ENCODE results near the gene CCDC74A. TPM values are rescaled to one million over a fixed set of nuclear protein-coding genes. Genes with fewer than 3 reads are reported as not detected.
"Not testable (repeated sequence)": the region's sequence is repeated elsewhere in the genome, so short reads cannot be mapped to it uniquely, and the experiment has no call there.

Gene CCDC74A
- total RNA-seq: 0.35 TPM
- long read RNA-seq, partial matches to known transcripts: 0 of 5 reads
- long read RNA-seq, other reads (novel, unspliced or antisense): 2 of 5 reads

DNA sequence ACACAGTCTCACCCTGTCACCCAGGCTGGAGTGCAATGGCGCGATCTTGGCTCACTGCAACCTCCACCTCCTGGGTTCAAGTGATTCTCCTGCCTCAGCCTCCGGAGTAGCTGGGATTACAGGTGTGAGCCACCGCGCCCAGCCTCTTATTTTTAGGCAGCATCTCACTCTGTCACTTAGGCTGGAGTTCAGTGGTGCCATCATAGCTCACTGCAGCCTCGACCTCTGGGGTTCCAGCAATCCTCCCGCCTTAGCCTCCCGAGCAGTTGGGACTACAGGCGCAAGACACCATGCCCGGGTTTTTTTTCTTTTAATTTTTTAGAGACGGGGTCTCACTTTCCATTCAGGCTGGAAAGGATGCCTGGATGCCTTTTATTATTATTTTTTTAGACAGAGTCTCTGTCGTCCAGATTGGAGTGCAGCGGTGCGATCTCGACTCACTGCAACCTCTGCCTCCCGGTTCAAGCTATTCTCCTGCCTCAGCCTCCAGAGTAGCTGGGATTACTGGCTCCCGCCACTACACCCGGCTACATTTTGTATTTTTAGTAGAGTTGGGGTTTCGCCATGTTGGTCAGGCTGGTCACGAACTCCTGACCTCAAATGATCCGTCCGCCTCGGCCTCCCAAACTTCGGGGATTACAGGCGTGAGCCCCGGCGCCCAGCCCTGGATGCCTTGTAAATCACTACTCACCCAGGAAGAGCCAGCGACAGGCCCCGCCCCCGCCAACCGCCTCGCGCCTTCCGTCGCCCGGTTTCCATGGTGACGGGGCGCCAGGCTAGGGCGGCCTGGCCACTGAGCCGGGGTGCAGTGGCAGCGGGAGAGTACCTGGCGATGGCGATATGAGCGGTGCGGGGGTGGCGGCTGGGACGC, at the start of gene CCDC74A:
CCDC74A (plus strand) TSS at position 758 of the 871 bp plus-strand sequence; CDS start at position 841, 83 bp downstream.
- intact Hi-C loops (cut with DNase I): not testable (repeated sequence)
- ATAC-seq (ENCODE audit: poor library complexity) (peak; percentile 93), DNase-seq (peak; percentile 87)

DNA sequence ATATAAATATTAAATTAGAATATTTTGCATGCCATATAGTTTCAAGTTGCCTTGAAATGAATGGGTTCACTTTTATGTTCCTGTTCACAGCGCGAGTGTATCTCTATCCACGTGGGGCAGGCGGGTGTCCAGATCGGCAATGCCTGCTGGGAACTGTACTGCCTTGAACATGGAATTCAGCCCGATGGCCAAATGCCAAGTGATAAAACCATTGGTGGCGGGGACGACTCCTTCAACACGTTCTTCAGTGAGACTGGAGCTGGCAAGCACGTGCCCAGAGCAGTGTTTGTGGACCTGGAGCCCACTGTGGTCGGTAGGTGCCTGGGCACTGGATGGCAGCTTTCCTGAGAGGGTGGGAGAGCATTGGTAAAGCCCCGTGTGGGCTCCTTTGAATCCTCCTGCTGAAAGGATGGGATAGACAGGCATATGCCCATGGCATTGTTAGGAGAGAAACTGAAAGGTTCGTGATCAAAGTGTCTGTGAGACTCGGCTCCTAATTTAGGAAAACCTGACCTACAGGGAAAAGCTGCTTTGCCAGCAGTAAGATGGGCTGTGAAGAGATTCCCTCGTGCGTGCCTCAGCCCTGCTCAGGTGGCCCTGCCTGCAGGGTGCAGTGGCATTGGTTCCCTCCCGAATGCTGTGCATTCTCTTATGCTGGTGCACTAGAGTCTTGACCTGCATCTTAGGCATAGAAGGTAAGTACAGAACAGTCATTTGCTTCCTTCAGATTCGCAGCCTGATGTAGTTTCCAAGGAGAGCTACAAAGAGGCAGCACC, 49.4 kb upstream of the CCDC74A start:
- peak; percentile 89 for ATAC-seq (ENCODE audit: poor library complexity)
- intact Hi-C loops (cut with DNase I): not testable (repeated sequence)
- DNase-seq: peak; percentile 70

DNA sequence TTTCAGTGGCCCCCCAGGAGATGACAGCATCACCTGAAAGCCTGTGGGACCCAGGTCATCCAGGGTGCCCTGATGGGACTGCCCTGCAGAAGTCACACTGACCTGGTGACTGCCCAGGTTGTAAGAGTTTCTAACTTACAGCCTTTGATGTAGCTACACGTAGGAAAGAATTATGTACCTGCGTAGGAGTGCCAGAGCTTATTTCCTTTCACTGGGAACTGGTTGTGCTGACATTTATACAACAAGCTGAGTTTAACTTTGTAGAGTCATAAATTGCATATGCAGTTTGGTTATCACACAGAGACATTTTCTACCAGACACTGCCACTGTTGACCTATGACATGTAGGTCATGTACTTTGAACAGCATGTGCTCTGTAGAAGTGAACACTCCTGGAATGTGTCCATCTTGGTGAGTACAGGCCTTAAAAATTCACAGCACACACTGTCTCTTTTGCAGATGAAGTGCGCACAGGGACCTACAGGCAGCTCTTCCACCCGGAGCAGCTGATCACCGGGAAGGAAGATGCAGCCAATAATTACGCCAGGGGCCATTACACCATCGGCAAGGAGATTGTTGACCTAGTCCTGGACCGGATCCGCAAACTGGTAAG, 48.7 kb upstream of the CCDC74A start:
- DNase-seq; intact Hi-C loops (cut with DNase I): not testable (repeated sequence)
- peak; percentile 76 for ATAC-seq (ENCODE audit: poor library complexity)

DNA sequence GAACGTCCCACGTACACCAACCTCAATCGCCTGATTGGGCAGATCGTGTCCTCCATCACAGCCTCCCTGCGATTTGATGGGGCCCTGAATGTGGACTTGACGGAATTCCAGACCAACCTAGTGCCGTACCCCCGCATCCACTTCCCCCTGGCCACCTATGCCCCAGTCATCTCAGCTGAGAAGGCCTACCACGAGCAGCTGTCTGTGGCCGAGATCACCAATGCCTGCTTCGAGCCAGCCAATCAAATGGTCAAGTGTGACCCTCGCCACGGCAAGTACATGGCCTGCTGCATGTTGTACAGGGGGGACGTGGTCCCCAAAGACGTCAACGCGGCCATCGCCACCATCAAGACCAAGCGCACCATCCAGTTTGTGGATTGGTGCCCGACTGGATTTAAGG, 47.3 kb upstream of the CCDC74A start:
- intact Hi-C loops (cut with DNase I); DNase-seq; ATAC-seq (ENCODE audit: poor library complexity): not testable (repeated sequence)

DNA sequence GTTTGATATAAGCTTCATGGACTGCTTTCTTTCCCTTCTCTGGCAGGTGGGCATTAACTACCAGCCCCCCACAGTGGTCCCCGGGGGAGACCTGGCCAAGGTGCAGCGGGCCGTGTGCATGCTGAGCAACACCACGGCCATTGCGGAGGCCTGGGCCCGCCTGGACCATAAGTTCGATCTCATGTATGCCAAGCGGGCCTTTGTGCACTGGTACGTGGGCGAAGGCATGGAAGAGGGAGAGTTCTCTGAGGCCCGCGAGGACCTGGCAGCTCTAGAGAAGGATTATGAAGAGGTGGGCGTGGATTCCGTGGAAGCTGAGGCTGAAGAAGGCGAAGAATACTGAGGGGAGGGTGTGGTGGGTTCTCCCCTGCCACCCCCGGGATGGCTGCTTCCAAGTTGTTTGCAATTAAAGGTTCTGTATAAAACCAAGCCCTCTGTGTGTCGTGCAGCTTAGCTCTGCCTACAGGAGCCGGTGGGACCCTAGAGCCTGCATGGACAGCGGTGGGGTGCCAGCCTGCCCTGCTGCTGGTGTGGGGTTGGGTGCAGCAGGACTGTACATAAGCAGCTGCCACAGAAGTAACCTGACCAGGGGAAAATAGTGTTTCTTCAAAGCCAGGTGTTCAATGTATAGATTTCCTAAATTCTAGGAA, 45.1 kb upstream of the CCDC74A start:
- intact Hi-C loops (cut with DNase I); ATAC-seq (ENCODE audit: poor library complexity); DNase-seq: not testable (repeated sequence)

DNA sequence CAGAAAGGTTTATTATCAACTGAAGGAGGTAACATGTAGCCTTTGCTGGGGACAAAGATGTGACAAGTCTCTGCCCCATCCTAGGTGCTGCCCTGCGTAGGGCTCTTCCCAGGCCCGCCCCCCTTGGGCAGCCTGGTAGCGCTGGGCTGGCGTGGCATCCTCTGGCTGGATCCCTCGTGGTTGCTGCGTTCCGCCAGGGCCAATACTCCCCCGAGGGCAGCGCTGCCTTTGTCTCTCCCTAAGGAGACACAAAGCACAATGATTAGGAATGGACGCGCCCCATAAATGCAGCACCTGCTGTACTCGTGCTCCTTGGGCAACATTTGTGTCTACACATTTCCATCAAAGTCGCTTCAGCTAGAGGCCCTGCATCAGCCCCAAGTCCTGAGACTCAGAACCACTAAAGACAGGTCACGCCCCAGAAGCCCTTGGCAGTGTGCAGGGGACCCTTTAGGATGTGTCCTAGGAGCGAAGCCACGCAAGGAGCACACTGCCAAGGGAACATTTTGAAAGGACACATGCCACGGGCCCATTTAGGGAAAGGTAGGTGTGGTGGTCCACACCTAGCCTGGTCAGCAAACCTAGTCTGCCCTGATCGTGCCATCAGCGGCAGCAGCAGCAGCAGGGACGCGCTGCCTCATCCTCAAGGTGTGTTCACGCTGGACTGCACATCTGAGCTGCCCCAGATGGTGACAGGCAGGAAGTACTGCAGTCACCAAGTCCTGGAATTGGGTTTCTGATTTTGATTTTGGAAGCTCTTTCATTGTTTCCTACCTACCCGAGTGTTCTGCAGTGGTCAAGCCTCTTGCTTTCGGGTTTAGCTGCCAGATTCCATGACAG, 43.5 kb upstream of the CCDC74A start:
- DNase-seq; ATAC-seq (ENCODE audit: poor library complexity); intact Hi-C loops (cut with DNase I): not testable (repeated sequence)

DNA sequence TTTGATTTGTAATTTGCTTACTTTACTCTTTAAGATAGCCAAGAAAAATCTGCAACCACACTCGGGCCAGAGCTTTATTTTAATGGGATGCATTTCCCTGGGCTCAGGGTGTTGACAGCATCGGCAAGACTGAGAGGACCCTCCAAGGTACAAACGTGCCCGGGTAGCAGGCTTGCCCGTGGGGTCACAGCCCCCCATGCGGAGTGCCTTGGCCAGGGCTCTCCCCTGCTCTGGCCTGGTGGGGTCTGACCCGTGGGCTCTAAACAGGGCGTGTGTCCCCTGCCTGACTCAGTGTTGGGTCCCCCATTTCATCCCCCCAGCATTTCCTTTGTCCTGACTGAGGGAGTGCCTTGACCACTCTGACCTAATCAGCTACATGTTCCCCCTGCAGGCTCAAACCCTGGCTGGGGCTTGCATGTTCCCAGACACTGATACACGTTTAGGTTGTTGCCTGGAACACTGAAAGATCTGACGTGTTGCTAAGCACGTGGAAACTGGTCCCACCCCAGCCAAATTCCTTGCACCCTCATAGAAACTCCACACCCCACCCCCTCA, 42.7 kb upstream of the CCDC74A start:
- DNase-seq; ATAC-seq (ENCODE audit: poor library complexity); intact Hi-C loops (cut with DNase I): not testable (repeated sequence)

DNA sequence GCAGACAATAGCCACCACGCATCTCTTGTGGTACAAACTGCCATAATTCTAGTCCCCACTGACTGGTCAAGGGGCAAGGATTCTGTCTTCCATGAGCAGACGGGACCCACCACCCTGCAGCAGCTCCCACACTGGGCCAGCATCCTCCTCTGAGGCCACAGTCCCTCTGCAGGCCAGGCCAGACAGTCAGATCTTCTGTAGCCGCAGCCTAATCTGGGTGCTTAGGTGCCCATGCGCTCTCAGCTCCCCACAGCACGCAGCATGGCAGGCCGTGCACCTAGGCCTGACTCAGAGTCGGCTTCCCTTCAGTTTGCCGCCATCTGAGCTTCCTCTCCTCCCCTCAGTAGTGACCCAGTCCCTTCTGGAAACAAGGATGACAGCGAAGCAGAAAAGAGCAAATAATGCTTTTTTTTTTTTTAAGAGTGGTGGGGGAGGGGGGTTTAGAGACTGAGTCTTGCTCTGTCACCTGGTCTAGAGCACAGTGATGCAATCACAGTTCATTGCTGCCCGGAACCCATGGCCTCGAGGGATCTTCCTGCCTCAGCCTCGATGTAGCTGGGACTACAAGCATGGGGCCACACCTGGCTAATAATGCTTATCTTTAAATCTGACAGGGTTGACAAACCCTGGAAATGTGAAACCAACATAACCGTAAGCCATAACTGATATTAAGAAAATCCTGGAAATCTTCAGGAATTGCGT, 41.3 kb upstream of the CCDC74A start:
- DNase-seq; intact Hi-C loops (cut with DNase I): not testable (repeated sequence)

DNA sequence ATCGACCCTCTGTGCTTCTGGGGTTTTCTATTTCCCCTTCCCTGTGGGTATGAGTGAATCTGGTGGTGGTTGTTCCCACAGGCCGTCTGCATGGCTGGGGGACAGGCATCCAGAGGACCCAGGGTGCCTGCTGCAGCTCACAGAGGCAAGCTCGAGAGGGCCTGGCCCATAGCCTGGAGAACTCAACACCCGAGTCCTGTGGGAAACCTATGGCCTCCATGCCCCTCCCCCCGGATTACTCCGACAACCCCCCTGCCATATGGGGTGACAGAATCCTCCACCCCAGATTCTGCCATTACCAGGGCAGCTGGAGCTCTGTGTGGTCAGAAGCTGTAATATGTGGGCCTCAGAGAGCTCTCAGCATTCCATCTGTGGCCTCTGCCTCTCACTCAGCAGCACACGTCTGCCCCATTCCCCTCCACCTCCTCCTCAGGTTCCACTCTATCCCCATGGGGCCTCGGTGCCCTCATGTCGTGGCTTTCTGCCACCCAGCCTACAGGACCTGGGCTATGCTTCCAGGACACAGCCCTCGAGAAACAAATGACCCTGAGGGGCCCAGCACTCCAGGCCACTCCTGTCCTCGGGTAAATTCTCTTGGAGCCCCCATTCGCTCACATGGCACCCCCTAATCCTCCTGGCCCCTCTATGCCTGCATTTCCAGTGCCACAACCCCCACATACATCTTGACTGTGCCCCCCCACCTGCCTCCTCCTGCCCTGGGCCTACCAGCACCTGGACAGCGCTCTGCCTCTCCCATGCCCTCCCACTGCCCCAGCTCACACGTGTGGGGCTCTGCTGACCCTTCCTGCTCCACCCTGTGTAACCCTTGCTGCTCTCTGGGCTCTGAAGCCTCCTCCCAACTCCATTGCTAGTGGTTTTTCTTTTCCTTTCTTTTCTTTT, 39.1 kb upstream of the CCDC74A start:
- intact Hi-C loops (cut with DNase I): no loop called here
- DNase-seq: peak; percentile 82
- peak; percentile 35 for ATAC-seq (ENCODE audit: poor library complexity)

More for the DNA sequence above, 41.3 kb upstream of the CCDC74A start:
- ATAC-seq (ENCODE audit: poor library complexity): not testable (repeated sequence)

DNA sequence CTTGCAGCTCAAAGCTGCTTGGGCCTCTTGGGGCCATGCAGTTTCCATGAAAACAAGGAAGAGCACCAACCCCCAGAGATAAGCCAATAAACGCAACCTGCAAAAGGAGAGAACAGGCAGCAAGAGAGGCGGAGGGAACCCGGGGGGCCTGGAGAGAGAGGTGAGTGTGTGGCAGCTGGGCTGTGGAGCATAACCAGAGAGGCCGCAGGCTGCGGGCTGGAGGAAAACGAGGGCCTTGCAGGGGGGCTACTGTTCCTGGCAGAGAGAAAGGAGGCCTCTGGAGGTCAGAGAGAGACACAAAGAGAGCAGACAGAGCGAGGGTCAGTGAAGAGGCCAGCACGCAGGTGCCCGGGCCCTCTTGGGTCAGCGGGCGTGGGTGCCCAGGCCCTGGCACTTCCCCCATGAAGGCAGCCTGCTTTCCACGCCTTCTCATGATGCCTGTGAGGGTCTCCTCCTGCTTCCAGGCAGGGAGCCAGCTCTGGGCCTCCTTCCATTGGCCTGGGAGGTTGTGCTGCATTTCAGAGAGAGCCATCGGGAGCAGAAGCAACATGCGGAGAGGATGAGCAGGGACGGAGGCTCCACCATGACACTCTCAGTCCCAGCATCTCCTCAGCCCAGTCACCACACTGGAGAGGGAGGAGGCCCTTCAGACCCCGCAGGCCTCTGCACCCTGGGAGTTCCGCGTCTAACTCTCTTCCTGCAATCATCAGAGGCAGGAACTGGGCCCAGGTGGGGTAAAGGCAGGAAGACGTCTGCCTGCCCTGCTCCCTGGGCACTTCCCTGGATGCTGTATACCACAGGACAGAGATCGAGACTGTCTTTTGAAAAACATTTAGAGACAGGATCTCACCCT, 36.8 kb upstream of the CCDC74A start:
- intact Hi-C loops (cut with DNase I): loop anchor here (10.0 kb wide), 1 partner anchor 76 kb away; no protein-coding TSS in a partner anchor
- not testable (repeated sequence) for DNase-seq; ATAC-seq (ENCODE audit: poor library complexity)

DNA sequence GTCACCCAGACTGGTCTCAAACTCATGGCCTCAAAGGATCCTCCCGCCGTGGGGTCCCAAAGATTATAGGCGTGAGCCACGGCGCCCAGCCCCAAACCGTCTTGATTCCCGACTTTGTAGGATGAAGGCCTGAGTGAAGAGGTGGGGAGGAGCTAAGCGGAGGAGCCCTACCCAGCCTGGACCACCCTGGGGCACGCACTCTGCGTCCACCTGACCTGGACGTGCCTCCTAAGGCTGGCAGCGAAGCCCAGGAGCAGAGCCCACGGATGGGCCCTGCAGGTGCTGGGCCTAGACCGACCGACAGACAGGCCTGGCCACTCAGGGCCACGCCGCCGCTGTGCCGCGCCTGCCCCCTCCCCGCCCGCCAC, 36.2 kb upstream of the CCDC74A start:
- peak; percentile 11 for ATAC-seq (ENCODE audit: poor library complexity)
- DNase-seq: not testable (repeated sequence)
- intact Hi-C loops (cut with DNase I): loop anchor here (10.0 kb wide), 1 partner anchor 77 kb away; no protein-coding TSS in a partner anchor

DNA sequence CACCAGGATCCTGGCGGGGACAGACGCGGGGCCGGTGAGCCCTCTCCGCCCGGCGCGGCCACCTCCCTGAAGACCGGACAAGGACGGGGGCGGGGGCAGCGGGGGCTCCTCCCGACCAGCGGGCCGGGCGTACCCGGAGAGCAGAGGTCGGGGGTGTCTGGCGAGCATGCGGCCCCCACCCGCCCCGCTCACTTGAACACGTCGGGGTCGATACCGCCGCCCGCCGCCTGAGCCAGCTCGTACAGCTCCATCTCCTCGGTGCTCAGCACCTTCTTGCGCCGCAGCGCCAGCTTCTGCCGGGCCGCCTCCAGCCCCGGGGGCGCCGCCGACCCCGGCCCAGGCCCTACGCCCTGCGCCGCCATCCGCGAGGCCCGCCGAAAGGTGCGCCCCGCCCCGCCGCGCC, 35.7 kb upstream of the CCDC74A start, which contains the start of gene MZT2A:
MZT2A (minus strand) TSS at position 383 of the 403 bp plus-strand sequence; CDS start at position 362, 21 bp downstream.
- ATAC-seq (ENCODE audit: poor library complexity): peak; percentile 0
- DNase-seq: not testable (repeated sequence)
- intact Hi-C loops (cut with DNase I): loop anchor here (10.0 kb wide), 1 partner anchor 77 kb away; no protein-coding TSS in a partner anchor

DNA sequence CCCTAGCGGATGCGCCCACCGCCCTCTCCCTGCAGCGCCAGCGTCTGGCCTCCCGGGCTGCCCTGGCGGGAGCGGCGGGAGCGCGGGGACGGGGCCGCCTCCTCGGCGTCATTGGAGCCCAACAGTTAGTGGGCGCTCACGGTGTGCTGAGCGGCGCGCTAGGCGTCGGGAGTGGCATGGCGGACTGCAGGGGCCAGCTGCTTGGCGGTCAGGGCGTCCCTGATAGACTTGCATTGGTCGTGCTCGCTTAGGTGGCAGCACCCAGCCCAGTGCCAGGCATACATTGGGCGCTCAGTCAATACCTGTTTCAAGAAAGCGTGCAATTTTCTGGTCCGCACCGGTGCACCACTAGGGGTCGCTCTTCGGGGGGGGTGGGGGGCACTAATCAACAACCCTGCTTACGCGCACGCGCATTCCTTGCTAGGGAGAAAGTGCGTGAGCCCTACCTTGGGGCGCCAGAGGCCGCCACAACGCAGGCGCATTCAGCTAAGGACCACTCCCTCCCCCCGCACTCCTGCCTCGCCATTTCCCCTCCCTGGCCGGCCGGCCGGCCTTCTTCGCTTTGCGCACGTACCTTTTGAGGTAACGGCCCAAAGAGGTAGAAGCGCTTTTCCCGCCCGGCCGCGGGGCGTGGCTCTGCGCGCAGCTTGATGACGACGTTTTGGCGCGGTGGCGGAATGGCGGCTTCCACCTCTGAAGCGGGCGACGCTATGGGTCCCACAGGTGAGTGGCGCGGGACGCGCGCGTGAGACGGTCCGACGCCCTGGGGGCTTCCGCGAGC, 35.1 kb upstream of the CCDC74A start:
- peak; percentile 95 for DNase-seq
- intact Hi-C loops (cut with DNase I): loop anchor here (10.0 kb wide), 1 partner anchor 78 kb away; no protein-coding TSS in a partner anchor
- peak; percentile 86 for ATAC-seq (ENCODE audit: poor library complexity)
